A673 (cell line): Measurements from ENCODE around the gene NRTN. TPM values are rescaled to one million over a fixed set of nuclear protein-coding genes. Genes with fewer than 3 reads are reported as not detected.

Experiments
- BruUV-seq: library from RNA; stranded (reverse); fragments of 400-500 nt; replicated peaks from 2 replicates; lab custom pipeline; 2021; lab: Mats Ljungman, UMichigan
- CTCF ChIA-PET: fragments of 300-600 bp; sonication (Branson Sonifier 250); formaldehyde crosslinking; loops from one replicate; lab custom pipeline; 2022; ENCODE audit warnings: antibody characterized with exemption; lab: Charles Lee
- POLR2A ChIA-PET: fragments of 300-600 bp; sonication (Branson Sonifier 250); formaldehyde crosslinking; loops from one replicate; lab custom pipeline; 2022; ENCODE audit warnings: antibody characterized with exemption; ENCODE audit not compliant: low non-redundant PET; lab: Charles Lee
- DNase-seq: peaks from one replicate; pipeline ENCODE4 v3.0.0-alpha.2; 2015; ENCODE audit warnings: low spot score
- H3K27ac ChIP-seq: fragments of 200-600 bp; sonication (generic); 2 replicates; pipeline ENCODE4 v1.5.1; 2016; ENCODE audit warnings: mixed run types, low read depth, mild to moderate bottlenecking, mixed read lengths, antibody characterized with exemption, low read length; ENCODE audit not compliant: poor library complexity, severe bottlenecking
- H3K27me3 ChIP-seq: fragments of 200-600 bp; sonication (generic); replicated peaks from 2 replicates; pipeline ENCODE4 v1.6.1; 2017; ENCODE audit warnings: mixed run types, low read depth, mild to moderate bottlenecking, mixed read lengths, antibody characterized with exemption, low read length; ENCODE audit not compliant: insufficient read depth, poor library complexity
- H3K36me3 ChIP-seq: fragments of 200-600 bp; sonication (generic); 2 replicates; pipeline ENCODE4 v1.6.1; 2016; ENCODE audit warnings: mixed run types, mild to moderate bottlenecking, mixed read lengths, antibody characterized with exemption, low read length; ENCODE audit not compliant: insufficient read depth, poor library complexity, severe bottlenecking
- H3K4me1 ChIP-seq: fragments of 200-600 bp; sonication (generic); 2 replicates; pipeline ENCODE4 v1.6.1; 2017; ENCODE audit warnings: mixed run types, mild to moderate bottlenecking, mixed read lengths, antibody characterized with exemption, low read length; ENCODE audit not compliant: insufficient read depth, poor library complexity, severe bottlenecking
- H3K4me3 ChIP-seq: fragments of 200-600 bp; sonication (generic); 2 replicates; pipeline ENCODE4 v1.5.1; 2016; ENCODE audit warnings: low read depth, mixed run types, mild to moderate bottlenecking, mixed read lengths, low read length; ENCODE audit not compliant: poor library complexity, severe bottlenecking
- H3K9me3 ChIP-seq: fragments of 200-600 bp; sonication (generic); 2 replicates; pipeline ENCODE4 v1.6.1; 2016; ENCODE audit warnings: mixed run types, low read depth, mild to moderate bottlenecking, mixed read lengths, antibody characterized with exemption, low read length; ENCODE audit not compliant: poor library complexity, severe bottlenecking
- EZH2 ChIP-seq: fragments of 200-600 bp; sonication (generic); IDR thresholded peaks from 2 replicates; pipeline ENCODE4 v1.6.1; 2017; ENCODE audit warnings: borderline replicate concordance, low read depth, mild to moderate bottlenecking, mixed read lengths, antibody characterized with exemption, low read length; ENCODE audit not compliant: poor library complexity, severe bottlenecking
- intact Hi-C: fragments of 100-400 bp; cut with micrococcal nuclease; formaldehyde crosslinking; loops from one replicate; pipeline ENCODE4 v1.10.0; 2022; ENCODE audit not compliant: unreplicated experiment
- total RNA-seq: library from RNA; stranded (reverse); gene quantifications from 2 replicates; pipeline ENCODE4 v1.2.3, GENCODE V29; 2021
- TF ChIP-seq, protein P1 (sequence below): fragments of 300-800, 200-600 bp; sonication (generic); conservative IDR thresholded peaks from 2 replicates; pipeline ENCODE4 v1.5.1; 2017; ENCODE audit warnings: low read depth, mild to moderate bottlenecking, antibody characterized with exemption, low read length, moderate library complexity, mixed read lengths

NRTN gene
- total RNA-seq, 1 experiment from 2014 or later, result 1.6 TPM

GRCh38 chr19:5828661-5829566 is 24.0 kb downstream of the NRTN start:
- ChIA-PET CTCF (interaction anchor here (2.7 kb wide), 1 partner anchor 25 kb away, joined by 20 read pairs; no protein-coding TSS in a partner anchor), POLR2A (interaction anchor here (0.5 to 1.4 kb wide), 3 partner anchors 46 to 212 kb away, joined by 3 to 6 read pairs (median 3); partner anchors contain the start of gene VMAC)
- Histone ChIP-seq H3K4me1 (peaks cover 22% of the 10 kb centered on the region), H3K4me3 (peak overlapping the region; percentile 61), H3K36me3 (no peaks in the 10 kb centered on the region), H3K27ac (peak overlapping the region; percentile 89), H3K9me3 (no peaks in the 10 kb centered on the region), H3K27me3 (no peaks in the 10 kb centered on the region)
- TF ChIP-seq EZH2, result no peak
- intact Hi-C loops, result no loop called here
- BruUV-seq, result TSS peak; percentile 99
- peak; percentile 83 for DNase-seq

GRCh38 chr19:5829567-5830310 is 24.9 kb downstream of the NRTN start:
- no peaks in the 10 kb centered on the region for H3K9me3 ChIP-seq
- H3K4me1 ChIP-seq, result peaks cover 22% of the 10 kb centered on the region
- no TSS peak for BruUV-seq
- DNase-seq, result no peak
- H3K27ac ChIP-seq, result peak overlapping the region; percentile 89
- TF ChIP-seq, protein P1, sequence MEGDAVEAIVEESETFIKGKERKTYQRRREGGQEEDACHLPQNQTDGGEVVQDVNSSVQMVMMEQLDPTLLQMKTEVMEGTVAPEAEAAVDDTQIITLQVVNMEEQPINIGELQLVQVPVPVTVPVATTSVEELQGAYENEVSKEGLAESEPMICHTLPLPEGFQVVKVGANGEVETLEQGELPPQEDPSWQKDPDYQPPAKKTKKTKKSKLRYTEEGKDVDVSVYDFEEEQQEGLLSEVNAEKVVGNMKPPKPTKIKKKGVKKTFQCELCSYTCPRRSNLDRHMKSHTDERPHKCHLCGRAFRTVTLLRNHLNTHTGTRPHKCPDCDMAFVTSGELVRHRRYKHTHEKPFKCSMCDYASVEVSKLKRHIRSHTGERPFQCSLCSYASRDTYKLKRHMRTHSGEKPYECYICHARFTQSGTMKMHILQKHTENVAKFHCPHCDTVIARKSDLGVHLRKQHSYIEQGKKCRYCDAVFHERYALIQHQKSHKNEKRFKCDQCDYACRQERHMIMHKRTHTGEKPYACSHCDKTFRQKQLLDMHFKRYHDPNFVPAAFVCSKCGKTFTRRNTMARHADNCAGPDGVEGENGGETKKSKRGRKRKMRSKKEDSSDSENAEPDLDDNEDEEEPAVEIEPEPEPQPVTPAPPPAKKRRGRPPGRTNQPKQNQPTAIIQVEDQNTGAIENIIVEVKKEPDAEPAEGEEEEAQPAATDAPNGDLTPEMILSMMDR, result no peak
- no peak for TF ChIP-seq EZH2
- H3K27me3 ChIP-seq, result no peaks in the 10 kb centered on the region
- peak overlapping the region; percentile 61 for H3K4me3 ChIP-seq
- no peaks in the 10 kb centered on the region for H3K36me3 ChIP-seq
- ChIA-PET CTCF (interaction anchor here (2.7 kb wide), 1 partner anchor 26 kb away, joined by 20 read pairs; no protein-coding TSS in a partner anchor), POLR2A (no interaction called here)
- intact Hi-C loops, result no loop called here

- no peak for TF ChIP-seq EZH2
- TF ChIP-seq, protein P1, result no peak
- POLR2A ChIA-PET, result no interaction called here
- CTCF ChIA-PET, result no interaction called here
Measured at GRCh38 chr19:5831159-5831558, 26.3 kb downstream of the NRTN start.

More at GRCh38 chr19:5831159-5831558, 26.3 kb downstream of the NRTN start:
- BruUV-seq, result no TSS peak
- Histone ChIP-seq H3K4me1 (peaks cover 20% of the 10 kb centered on the region), H3K27me3 (no peaks in the 10 kb centered on the region), H3K27ac (no peak overlapping the region), H3K36me3 (no peaks in the 10 kb centered on the region), H3K4me3 (no peak overlapping the region), H3K9me3 (no peaks in the 10 kb centered on the region)
- DNase-seq, result no peak
- intact Hi-C loops, result no loop called here
